Measurements from ENCODE around the gene AMOTL1.

AMOTL1 gene

DNA sequence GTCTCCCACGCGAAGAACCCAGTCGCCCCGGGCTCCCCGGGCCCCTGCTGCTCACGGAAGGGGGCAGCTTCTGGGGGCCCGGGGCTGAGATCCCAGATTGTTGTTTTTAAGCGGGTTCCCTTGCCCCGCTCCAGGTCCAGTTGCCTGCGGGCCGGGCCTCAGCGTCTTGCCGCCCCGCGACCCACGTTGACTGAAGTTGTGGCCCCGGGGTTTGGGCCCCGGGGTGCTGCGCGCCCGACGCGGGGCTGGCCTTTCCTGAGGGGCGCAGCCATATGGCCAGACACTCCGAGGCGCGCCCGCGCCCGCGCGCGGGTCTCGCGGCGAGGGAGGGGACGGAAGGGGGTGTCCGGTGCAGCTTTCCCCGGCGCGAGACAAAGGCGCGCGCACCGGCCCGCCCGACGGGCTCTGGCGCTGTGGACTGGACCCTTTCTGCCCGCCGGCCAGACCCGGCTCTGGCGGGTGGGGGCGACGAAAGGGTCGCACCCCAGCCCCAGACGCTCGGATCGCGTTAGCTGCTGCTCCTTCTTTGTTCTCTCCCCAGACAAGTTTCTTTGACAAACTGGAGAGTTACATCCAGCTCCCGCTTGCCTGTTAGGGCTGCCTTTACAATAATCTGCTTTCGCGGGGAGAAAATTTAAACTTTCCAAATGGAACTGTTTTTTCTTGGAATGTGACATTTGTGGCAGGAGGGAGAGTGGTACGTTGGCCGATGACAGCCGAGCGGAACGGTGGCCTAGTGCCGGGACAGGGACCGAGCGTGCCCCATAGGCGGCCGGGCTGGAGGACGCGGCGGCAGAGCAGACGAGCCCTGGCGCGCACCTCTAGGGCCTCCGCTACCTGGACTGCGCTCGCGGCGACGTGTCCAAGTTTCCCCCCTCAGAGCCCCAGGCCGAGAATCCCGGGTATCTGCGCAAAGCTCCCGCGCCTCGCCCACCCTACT, 716 bp downstream of the AMOTL1 start:
- peak overlapping the region; percentile 90 for H3K4me3 ChIP-seq (ENCODE audit: control insufficient read depth, low read depth, low read length)
- TF ChIP-seq CTCF (conservative IDR thresholded peaks at IDR 0.05; ENCODE audit: control insufficient read depth, insufficient read depth, low read depth, low read length) = no peak
- no peak for DNase-seq (ENCODE audit: low read depth)

GRCh38 chr11:94769880-94770279, 1.7 kb downstream of the AMOTL1 start:
- DNase-seq (ENCODE audit: low read depth) = no peak
- peak overlapping the region; percentile 90 for H3K4me3 ChIP-seq (ENCODE audit: control insufficient read depth, low read depth, low read length)
- no peak for TF ChIP-seq CTCF (conservative IDR thresholded peaks at IDR 0.05; ENCODE audit: control insufficient read depth, insufficient read depth, low read depth, low read length)

DNA sequence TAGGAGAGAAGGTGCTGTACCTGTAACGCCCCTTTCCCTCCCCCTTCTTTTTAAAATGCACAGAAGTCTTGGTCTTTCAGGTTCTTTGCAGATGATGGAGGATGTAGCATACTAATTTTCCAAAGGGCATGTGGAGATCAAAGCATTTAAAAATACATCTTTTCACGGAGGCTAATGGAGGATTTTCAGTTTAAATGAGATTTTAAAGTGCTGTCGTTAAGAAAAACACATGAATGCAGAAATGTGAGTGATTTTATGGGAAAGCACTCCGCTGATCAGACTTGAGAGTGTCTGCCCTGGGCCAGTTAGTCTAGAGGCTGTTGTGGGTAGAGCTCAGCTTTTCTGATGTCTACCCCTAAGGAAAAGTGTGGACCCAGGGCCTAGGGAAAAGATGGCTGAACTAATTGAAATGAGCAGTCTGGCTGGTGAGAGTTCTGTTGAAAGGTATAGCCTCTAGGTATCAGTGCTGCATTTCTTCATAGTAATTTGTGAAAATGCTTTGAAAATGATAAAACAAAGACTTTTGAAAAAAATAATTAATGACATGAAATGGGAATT, 2.5 kb downstream of the AMOTL1 start:
- H3K4me3 ChIP-seq (ENCODE audit: control insufficient read depth, low read depth, low read length) = no peak overlapping the region
- DNase-seq (ENCODE audit: low read depth) = no peak
- TF ChIP-seq CTCF (conservative IDR thresholded peaks at IDR 0.05; ENCODE audit: control insufficient read depth, insufficient read depth, low read depth, low read length) = no peak

DNA sequence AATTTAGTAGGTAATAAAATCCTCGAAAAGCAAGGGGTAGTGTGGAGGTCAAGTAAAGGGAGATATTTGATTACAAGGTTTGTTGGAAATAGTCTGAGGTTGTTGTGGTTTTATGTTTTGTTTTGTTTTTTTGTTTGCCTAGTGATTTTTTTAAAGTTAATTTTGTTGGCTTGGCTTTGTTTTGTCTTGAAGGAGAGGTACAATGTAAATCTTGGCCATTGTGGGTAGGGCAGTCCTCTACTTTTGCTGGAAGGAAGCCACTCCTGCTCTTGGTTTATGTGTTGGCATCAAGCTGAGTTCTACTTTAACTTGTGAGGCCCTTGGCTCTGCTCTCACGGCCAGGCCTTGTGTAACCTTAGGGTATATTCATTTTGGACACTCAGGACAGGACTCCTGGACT, 3.2 kb downstream of the AMOTL1 start:
- no peak overlapping the region for H3K4me3 ChIP-seq (ENCODE audit: control insufficient read depth, low read depth, low read length)
- no peak for DNase-seq (ENCODE audit: low read depth)
- TF ChIP-seq CTCF (conservative IDR thresholded peaks at IDR 0.05; ENCODE audit: control insufficient read depth, insufficient read depth, low read depth, low read length) = no peak

GRCh38 chr11:94771951-94772350, 3.8 kb downstream of the AMOTL1 start:
- H3K4me3 ChIP-seq (ENCODE audit: control insufficient read depth, low read depth, low read length) = no peak overlapping the region
- DNase-seq (ENCODE audit: low read depth) = no peak
- no peak for TF ChIP-seq CTCF (conservative IDR thresholded peaks at IDR 0.05; ENCODE audit: control insufficient read depth, insufficient read depth, low read depth, low read length)

GRCh38 chr11:94773842-94774241, 5.7 kb downstream of the AMOTL1 start:
- no peak overlapping the region for H3K4me3 ChIP-seq (ENCODE audit: control insufficient read depth, low read depth, low read length)
- no peak for TF ChIP-seq CTCF (conservative IDR thresholded peaks at IDR 0.05; ENCODE audit: control insufficient read depth, insufficient read depth, low read depth, low read length)
- no peak for DNase-seq (ENCODE audit: low read depth)

Measured in fibroblast of mammary gland (primary cell).